DND-41 (cell line): Measurements from ENCODE around the gene DNAAF5.

Source experiments
- ATAC-seq: fragments of 200-7000 bp; cut with Tn5 transposase; 3 replicates; pipeline ENCODE4 v1.9.1; 2021; ENCODE audit warnings: low read depth; ENCODE audit not compliant: insufficient read depth
- DNase-seq: peaks from one replicate; pipeline ENCODE4 v3.0.0-alpha.2; 2020
- H2AFZ ChIP-seq: 2 replicates; pipeline ENCODE4 v1.6.0; 2012; ENCODE audit warnings: low read depth, low read length
- H3K27ac ChIP-seq: 2 replicates; pipeline ENCODE4 v1.5.1; 2012; ENCODE audit warnings: low read length, inconsistent platforms
- H3K27me3 ChIP-seq: fragments of 200-600 bp; sonication (generic); 2 replicates; pipeline ENCODE4 v1.6.0; 2012; ENCODE audit warnings: low read length, mild to moderate bottlenecking, inconsistent platforms; ENCODE audit not compliant: insufficient read depth, poor library complexity
- H3K36me3 ChIP-seq: 2 replicates; pipeline ENCODE4 v1.5.1; 2012; ENCODE audit warnings: low read length, inconsistent platforms; ENCODE audit not compliant: insufficient read depth
- H3K4me1 ChIP-seq: 2 replicates; pipeline ENCODE4 v1.5.1; 2012; ENCODE audit warnings: mild to moderate bottlenecking, low read length; ENCODE audit not compliant: insufficient read depth
- H3K4me2 ChIP-seq: 2 replicates; pipeline ENCODE4 v1.6.0; 2012; ENCODE audit warnings: mild to moderate bottlenecking, moderate library complexity, low read length, inconsistent platforms; ENCODE audit not compliant: insufficient read depth
- H3K4me3 ChIP-seq, 2 experiments: fragments of 200-600 bp in 1 of 2; shearing (Covaris generic) in 1 of 2; 2 replicates each; pipeline ENCODE4 v1.5.1; 2012 to 2016; ENCODE audit warnings: inconsistent platforms in 2 of 2, low read length in 2 of 2, mild to moderate bottlenecking in 2 of 2, low read depth in 1 of 2, moderate library complexity in 1 of 2
- H3K79me2 ChIP-seq: 2 replicates; pipeline ENCODE4 v1.6.0; 2012; ENCODE audit warnings: low read length, inconsistent platforms; ENCODE audit not compliant: insufficient read depth
- H3K9ac ChIP-seq: 2 replicates; pipeline ENCODE4 v1.6.0; 2012; ENCODE audit warnings: low read depth, mild to moderate bottlenecking, inconsistent platforms, low read length, moderate library complexity
- H3K9me3 ChIP-seq: 2 replicates; pipeline ENCODE4 v1.5.1; 2012; ENCODE audit warnings: low read length, moderate library complexity, mild to moderate bottlenecking, inconsistent platforms; ENCODE audit not compliant: insufficient read depth, severe bottlenecking
- H4K20me1 ChIP-seq: 2 replicates; pipeline ENCODE4 v1.6.0; 2012; ENCODE audit warnings: low read length; ENCODE audit not compliant: insufficient read depth
- EZH2 ChIP-seq: IDR thresholded peaks from 3 replicates; pipeline ENCODE4 v1.6.1; 2012; ENCODE audit warnings: borderline replicate concordance, low read depth, mild to moderate bottlenecking, moderate library complexity, low read length, inconsistent platforms; ENCODE audit not compliant: severe bottlenecking
- TF ChIP-seq, protein P1 (sequence below): IDR thresholded peaks from 2 replicates; pipeline ENCODE4 v1.5.1; 2012; ENCODE audit warnings: borderline replicate concordance, low read length, moderate library complexity, mild to moderate bottlenecking; ENCODE audit not compliant: poor library complexity, severe bottlenecking; ENCODE audit errors: extremely low read depth

Gene DNAAF5

DNA sequence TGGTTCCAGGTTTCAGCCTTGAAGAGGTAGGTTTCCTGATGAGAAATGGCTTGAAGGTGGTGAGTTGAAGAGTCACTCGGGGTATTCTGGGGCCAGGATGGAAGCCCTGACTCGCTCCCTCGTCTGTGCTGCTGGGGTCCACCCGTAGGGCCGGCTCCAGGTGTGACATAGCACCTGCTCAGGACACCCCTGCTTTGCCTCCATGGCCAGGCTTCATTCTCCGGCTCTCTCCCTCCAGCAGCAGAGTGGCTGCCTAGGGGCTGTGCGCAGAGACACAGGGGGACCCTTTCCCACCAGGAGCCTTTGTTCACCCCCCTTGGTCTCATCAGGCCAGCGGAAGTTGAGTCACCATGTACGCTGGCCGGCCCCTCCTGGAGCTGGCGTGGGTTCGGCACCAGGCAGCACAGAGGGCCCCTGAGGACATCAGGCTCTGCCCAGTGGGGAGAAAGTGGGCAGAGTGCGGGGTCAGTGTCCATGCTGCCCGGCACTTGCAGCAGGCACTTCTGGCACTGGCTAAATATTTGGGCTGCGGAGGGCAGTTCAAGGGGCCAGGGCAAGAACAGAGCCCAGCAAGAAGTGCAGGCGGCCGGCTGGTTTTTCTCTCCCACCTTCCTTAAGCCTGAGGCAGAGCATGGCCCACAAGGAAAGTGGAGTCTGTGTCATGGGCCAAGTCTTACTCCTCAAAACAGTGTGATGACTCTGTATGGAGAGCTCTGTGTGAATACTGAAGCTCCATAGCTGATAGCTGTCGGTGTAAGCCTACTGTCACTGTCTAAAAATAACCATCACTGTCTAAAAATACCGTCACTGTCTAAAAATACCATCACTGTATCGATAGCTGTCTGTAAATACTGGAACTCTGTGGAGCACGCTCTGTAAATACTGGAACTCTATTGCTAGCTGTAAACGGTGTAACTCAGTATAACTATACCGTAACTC is 4.3 kb downstream of the DNAAF5 start:
- no peak overlapping the region for H3K9ac ChIP-seq
- no peak for TF ChIP-seq EZH2
- H3K36me3 ChIP-seq = peaks cover 67% of the 10 kb centered on the region
- H3K27ac ChIP-seq = no peak overlapping the region
- H3K79me2 ChIP-seq = peaks cover 94% of the 10 kb centered on the region
- no peak for ATAC-seq
- peaks cover 31% of the 10 kb centered on the region for H4K20me1 ChIP-seq
- H3K4me3 ChIP-seq = no peak overlapping the region
- no peaks in the 10 kb centered on the region for H3K27me3 ChIP-seq
- peaks cover 11% of the 10 kb centered on the region for H3K9me3 ChIP-seq
- DNase-seq = no peak
- no peak overlapping the region for H2AFZ ChIP-seq
- peaks cover 27% of the 10 kb centered on the region for H3K4me1 ChIP-seq
- H3K4me2 ChIP-seq = no peak overlapping the region

DNA sequence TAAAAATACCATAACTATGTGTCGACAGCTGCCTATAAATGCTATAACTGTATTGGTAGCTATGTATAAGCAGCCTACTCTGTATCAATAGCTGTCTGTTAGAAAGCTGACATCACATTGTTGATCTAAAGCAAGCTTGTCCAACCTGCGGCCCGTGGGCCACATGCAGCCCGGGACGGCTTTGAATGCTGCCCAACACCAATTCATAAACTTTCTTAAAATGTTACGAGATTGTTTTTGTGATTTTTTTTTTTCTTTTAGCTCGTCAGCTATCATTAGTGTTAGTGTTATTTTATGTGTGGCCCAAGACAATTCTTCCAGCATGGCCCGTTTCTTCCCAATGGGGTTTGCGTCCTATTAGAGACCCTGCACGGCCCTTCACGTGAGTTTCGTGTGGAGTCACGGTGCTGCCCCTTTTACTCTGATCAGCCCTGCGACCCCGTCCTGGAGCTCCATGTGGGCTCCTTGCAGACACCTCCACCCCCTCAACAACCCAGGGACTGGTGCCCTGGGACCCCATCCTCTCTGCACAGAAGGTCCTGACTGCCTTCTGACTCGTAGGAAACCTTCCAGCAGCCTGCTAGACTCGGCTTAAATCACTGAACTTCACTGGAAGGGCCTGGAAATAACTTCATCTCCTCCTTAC is 5.1 kb downstream of the DNAAF5 start:
- H2AFZ ChIP-seq = no peak overlapping the region
- H3K4me2 ChIP-seq = no peak overlapping the region
- peaks cover 36% of the 10 kb centered on the region for H4K20me1 ChIP-seq
- H3K4me3 ChIP-seq = no peak overlapping the region
- TF ChIP-seq, protein P1, sequence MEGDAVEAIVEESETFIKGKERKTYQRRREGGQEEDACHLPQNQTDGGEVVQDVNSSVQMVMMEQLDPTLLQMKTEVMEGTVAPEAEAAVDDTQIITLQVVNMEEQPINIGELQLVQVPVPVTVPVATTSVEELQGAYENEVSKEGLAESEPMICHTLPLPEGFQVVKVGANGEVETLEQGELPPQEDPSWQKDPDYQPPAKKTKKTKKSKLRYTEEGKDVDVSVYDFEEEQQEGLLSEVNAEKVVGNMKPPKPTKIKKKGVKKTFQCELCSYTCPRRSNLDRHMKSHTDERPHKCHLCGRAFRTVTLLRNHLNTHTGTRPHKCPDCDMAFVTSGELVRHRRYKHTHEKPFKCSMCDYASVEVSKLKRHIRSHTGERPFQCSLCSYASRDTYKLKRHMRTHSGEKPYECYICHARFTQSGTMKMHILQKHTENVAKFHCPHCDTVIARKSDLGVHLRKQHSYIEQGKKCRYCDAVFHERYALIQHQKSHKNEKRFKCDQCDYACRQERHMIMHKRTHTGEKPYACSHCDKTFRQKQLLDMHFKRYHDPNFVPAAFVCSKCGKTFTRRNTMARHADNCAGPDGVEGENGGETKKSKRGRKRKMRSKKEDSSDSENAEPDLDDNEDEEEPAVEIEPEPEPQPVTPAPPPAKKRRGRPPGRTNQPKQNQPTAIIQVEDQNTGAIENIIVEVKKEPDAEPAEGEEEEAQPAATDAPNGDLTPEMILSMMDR = no peak
- no peak for TF ChIP-seq EZH2
- no peak for DNase-seq
- no peak overlapping the region for H3K27ac ChIP-seq
- H3K4me1 ChIP-seq = peaks cover 21% of the 10 kb centered on the region
- peaks cover 11% of the 10 kb centered on the region for H3K9me3 ChIP-seq
- no peak overlapping the region for H3K9ac ChIP-seq
- ATAC-seq = no peak
- peaks cover 67% of the 10 kb centered on the region for H3K36me3 ChIP-seq
- H3K27me3 ChIP-seq = no peaks in the 10 kb centered on the region
- H3K79me2 ChIP-seq = peaks cover 94% of the 10 kb centered on the region

DNA sequence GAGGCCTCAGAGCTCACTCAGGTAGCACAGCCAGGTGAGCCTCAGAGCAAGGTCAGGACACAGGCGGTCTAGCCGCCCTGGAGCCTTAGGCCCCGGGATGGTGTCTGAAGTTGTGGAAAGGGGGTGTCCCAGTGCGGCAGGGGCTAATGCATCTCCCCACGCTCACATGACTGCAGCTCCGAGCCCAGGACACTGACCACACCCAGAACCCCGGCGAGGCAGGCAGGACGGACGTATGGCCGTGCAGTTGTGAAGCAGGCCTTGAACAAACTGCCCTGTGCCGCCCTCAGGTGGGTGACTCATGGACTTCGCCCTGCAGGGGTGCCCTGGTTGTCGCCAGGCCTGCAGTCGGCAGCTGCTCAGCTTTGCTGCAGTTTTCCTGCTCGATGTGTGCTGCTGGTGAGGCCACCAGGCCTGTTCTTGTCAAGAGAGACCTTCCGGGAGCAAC is 5.6 kb downstream of the DNAAF5 start:
- ATAC-seq (no peak), DNase-seq (no peak)
- Histone ChIP-seq H3K9me3 (peaks cover 11% of the 10 kb centered on the region), H3K4me2 (no peak overlapping the region), H3K4me1 (peaks cover 21% of the 10 kb centered on the region), H3K4me3 (no peak overlapping the region), H4K20me1 (peaks cover 36% of the 10 kb centered on the region), H3K79me2 (peaks cover 92% of the 10 kb centered on the region), H2AFZ (no peak overlapping the region), H3K36me3 (peaks cover 67% of the 10 kb centered on the region), H3K27ac (no peak overlapping the region), H3K9ac (no peak overlapping the region), H3K27me3 (no peaks in the 10 kb centered on the region)
- TF ChIP-seq EZH2 = no peak
- TF ChIP-seq, protein P1 = peak; percentile 39

DNA sequence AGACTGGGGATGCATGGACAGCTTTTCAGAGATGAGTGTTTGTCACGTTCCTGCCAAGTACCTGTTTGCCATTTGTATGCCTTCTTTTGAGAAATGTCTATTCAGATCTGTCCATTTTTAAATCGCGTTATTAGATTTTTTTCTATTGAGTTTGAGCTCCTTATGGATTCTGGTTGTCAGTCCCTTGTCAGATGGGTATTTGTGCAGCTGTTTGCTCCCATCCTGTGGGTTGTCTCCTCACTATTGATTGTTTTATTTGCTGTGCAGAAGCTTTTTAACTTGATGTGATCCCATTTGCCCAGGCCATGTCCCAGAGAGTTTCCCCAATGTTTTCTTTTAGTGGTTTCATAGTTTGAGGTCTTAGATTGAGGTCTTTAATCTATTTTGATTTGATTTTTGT is 6.1 kb downstream of the DNAAF5 start:
- Histone ChIP-seq H4K20me1 (peaks cover 40% of the 10 kb centered on the region), H3K79me2 (peaks cover 94% of the 10 kb centered on the region), H3K9ac (no peak overlapping the region), H3K36me3 (peaks cover 71% of the 10 kb centered on the region), H3K4me1 (peaks cover 19% of the 10 kb centered on the region), H3K4me2 (no peak overlapping the region), H3K27me3 (no peaks in the 10 kb centered on the region), H3K9me3 (peaks cover 11% of the 10 kb centered on the region), H3K4me3 (no peak overlapping the region), H2AFZ (no peak overlapping the region), H3K27ac (no peak overlapping the region)
- ATAC-seq (no peak), DNase-seq (no peak)
- TF ChIP-seq, protein P1 = no peak
- no peak for TF ChIP-seq EZH2
